Astrocyte (in vitro differentiated cells and primary cell): Measurements from ENCODE around the gene ASCC2.

Experiments
- CTCF ChIP-seq: IDR thresholded peaks from 2 replicates; pipeline ENCODE4 v1.5.1; 2011; ENCODE audit warnings: low read depth, mild to moderate bottlenecking, inconsistent platforms, low read length, moderate library complexity; ENCODE audit not compliant: insufficient read depth
- EZH2 ChIP-seq: IDR thresholded peaks from 2 replicates; pipeline ENCODE4 v1.6.1; 2012; ENCODE audit warnings: mild to moderate bottlenecking, low read length, inconsistent platforms; ENCODE audit not compliant: insufficient read depth

DNA sequence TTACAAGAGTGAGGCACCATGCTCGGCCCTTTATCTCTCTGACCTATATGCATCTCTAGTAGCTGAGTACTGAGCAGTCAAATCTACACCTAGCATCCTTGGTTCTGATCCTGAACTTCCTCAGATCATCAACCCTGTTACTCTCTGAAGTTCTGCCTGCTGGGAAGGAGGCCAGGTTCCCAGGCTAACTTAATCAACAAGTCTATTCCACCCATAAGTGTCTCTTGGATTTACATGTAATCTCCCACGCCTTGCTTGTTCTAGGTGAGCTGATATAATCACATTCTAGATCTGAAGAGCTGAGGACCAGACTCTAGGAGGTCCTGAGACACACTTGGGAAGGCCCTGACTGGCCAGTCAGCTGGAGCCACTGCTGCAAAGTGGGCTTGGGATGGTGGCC is 96.1 kb downstream of the ASCC2 start:
- no peak for TF ChIP-seq CTCF
- no peak for TF ChIP-seq EZH2
